Measurements from ENCODE around the gene NFATC1. TPM values are rescaled to one million over a fixed set of nuclear protein-coding genes. Genes with fewer than 3 reads are reported as not detected.

NFATC1 gene
- total RNA-seq, 5 donors from 2014 or later (not counting 1 experiment from before 2014, with no cell fraction given): 58.1 to 108 (median 66.0) TPM

DNA sequence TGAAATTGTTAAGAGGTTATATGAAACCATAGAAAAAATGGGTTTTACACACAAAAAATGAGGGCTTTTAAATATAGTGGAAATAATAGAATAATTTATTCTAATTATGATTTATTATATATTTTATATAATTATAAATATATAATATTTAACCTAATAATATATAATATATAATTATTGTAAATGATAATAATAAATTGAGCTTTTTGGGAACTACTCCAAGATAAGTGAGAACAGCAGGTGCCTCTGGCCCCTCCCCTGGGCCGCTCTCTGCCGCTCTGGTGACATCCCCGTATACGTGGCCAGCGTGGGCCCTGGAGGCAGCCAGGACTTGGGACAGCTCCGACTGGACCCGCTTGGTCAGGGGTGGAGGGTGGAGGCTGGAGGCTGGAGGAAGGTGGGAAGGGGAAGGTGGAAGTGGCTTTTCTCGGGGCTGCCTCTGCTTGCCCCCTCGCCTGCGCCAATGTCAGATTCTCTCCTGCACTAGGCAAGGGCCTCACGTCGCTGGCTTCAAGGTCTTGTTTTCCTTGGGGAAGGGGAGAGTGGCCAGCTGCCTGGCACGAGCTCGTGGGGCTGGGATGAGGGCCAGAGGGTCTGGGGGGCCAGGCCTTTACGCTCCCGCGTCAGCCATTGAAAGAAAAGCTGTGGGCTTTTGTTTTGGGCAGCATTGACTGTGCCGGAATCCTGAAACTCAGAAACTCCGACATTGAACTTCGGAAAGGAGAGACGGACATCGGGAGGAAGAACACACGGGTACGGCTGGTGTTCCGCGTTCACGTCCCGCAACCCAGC lies 54.8 kb downstream of the NFATC1 start:
- H3K9me3 Mint-ChIP-seq: no peaks in the 10 kb centered on the region
- H3K36me3 Mint-ChIP-seq: peaks cover 25% of the 10 kb centered on the region
- DNase-seq (no peak), ATAC-seq (replicated peaks in 1 of 4) (no peak)
- H3K4me3 Mint-ChIP-seq: no peak overlapping the region
- H3K27me3 Mint-ChIP-seq: no peaks in the 10 kb centered on the region
- ChIA-PET CTCF (no interaction called here), POLR2A (no interaction called here)
- 94% methylated on average over 28 of the region's 28 CpGs for WGBS (ENCODE audit: insufficient coverage)
- Histone ChIP-seq H3K4me1 (ENCODE audit: control insufficient read depth in 1 of 2, extremely low read depth in 1 of 2, insufficient read depth in 2 of 2, low read length in 2 of 2) (peaks cover 0 to 6% of the 10 kb centered on the region in 2 experiments), H3K9me3 (no peaks in the 10 kb centered on the region), H3K27me3 (replicated peaks in 1 of 2; ENCODE audit: control insufficient read depth in 2 of 2, extremely low read depth in 1 of 2, insufficient read depth in 2 of 2, low read length in 1 of 2) (no peaks in the 10 kb centered on the region), H3K36me3 (ENCODE audit: control insufficient read depth in 2 of 2, extremely low read depth in 1 of 2, insufficient read depth in 1 of 2, low read length in 1 of 2) (peaks cover 14 to 68% of the 10 kb centered on the region in 2 donors), H3K27ac (ENCODE audit: low read length) (no peak overlapping the region), H3K4me3 (ENCODE audit: control insufficient read depth in 1 of 2, extremely low read depth in 1 of 2, low read length in 1 of 2) (no peak overlapping the region)
- no peak overlapping the region for H3K27ac Mint-ChIP-seq
- peaks cover 0 to 6% (median 4%) of the 10 kb centered on the region in 3 donors for H3K4me1 Mint-ChIP-seq

DNA sequence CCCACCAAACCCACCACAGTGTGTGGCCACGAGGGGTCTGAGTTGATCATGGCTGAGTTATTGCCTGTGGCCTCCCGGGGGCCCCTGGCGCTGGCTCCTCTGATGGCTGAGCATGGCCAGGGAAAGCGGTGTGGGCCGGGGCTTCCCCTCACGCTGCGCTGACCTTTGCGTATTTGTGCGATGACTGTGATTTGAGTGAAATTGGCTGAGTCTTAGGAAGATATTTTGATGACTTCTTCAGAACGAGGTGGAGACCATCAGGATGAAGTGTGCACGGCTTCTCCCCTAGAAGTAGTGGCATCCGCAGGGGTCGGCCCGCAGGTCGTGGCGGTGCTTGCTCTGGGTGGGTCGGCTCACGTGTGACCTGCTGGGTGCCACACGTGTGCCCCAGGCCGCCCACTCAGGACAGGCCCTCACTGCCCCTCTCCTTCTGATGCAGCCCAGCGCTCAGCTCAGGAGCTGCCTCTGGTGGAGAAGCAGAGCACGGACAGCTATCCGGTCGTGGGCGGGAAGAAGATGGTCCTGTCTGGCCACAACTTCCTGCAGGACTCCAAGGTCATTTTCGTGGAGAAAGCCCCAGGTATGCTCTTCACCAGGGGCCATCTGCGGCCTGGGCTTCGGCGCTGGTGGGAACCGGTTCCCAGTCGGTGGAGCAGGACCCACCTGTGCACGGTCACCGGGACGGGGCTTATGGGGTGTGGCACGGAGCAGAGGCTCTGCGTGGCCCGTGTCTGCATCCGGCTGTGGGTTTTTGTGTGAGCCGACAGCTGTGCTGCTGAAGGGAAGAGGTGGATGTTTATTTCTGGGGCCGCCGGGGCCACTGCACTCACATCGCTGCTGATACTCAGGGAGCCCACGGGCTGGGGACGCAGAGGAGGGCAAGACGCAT lies 55.8 kb downstream of the NFATC1 start:
- no peak overlapping the region for H3K4me3 ChIP-seq (ENCODE audit: control insufficient read depth in 1 of 2, extremely low read depth in 1 of 2, low read length in 1 of 2)
- H3K36me3 ChIP-seq (ENCODE audit: control insufficient read depth in 2 of 2, extremely low read depth in 1 of 2, insufficient read depth in 1 of 2, low read length in 1 of 2): peaks cover 15 to 77% of the 10 kb centered on the region in 2 donors
- no peaks in the 10 kb centered on the region for H3K27me3 Mint-ChIP-seq
- WGBS (ENCODE audit: insufficient coverage): 96% methylated on average over 42 of the region's 45 CpGs
- no peak overlapping the region for H3K4me3 Mint-ChIP-seq
- H3K4me1 Mint-ChIP-seq: peaks cover 0 to under 1% (median under 1%) of the 10 kb centered on the region in 3 donors
- no peaks in the 10 kb centered on the region for H3K9me3 ChIP-seq
- H3K27me3 ChIP-seq (replicated peaks in 1 of 2; ENCODE audit: control insufficient read depth in 2 of 2, extremely low read depth in 1 of 2, insufficient read depth in 2 of 2, low read length in 1 of 2): no peaks in the 10 kb centered on the region
- H3K4me1 ChIP-seq (ENCODE audit: control insufficient read depth in 1 of 2, extremely low read depth in 1 of 2, insufficient read depth in 2 of 2, low read length in 2 of 2): peaks cover 0 to 6% of the 10 kb centered on the region in 2 experiments
- H3K36me3 Mint-ChIP-seq: peaks cover 25% of the 10 kb centered on the region
- POLR2A ChIA-PET: no interaction called here
- no peaks in the 10 kb centered on the region for H3K9me3 Mint-ChIP-seq
- ATAC-seq (replicated peaks in 1 of 4) (no peak), DNase-seq (no peak)
- no peak overlapping the region for H3K27ac ChIP-seq (ENCODE audit: low read length)
- CTCF ChIA-PET: no interaction called here
- no peak overlapping the region for H3K27ac Mint-ChIP-seq

DNA sequence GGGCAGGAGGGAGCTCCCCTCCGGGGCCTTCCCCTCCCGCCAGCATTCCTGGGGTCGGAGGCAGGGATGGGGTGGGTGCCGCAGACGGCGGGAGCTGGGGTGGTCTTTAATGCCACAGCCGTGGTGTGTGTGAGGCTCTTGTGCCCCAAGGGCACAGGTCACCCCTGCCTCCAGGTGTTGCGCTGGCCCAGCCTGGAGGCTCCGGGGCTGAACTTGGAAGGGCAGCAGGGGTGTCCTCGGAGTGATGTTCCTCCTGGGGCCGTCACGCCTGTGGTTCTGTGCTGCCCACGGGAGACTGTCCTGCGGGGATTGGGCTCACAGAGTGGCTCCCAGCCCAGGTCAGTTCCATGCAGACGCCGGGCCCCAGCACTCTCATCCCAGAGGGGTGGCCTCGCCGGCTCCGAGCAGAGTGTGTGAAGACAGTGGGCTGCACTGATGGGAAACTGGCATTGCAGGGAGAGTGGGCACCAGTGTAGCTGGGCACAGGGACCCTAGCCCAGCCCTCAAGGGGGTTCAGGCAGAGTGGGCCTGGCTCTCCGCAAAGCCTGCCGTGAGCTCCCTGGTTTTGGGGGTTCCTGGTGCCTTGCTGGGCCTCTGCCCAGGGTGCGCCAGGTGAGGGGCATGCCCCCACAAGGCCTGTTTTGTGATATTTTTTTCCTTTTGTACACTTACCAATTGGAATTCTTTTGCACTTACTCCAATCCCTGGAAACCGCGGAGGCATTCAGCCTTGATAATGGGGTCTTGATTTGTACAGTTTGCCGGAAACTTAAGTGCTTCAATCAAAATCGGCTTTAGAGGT lies 56.7 kb downstream of the NFATC1 start:
- Histone ChIP-seq H3K4me1 (ENCODE audit: control insufficient read depth in 1 of 2, extremely low read depth in 1 of 2, insufficient read depth in 2 of 2, low read length in 2 of 2) (peaks cover 0 to 5% of the 10 kb centered on the region in 2 experiments), H3K36me3 (ENCODE audit: control insufficient read depth in 2 of 2, extremely low read depth in 1 of 2, insufficient read depth in 1 of 2, low read length in 1 of 2) (peaks cover 15 to 75% of the 10 kb centered on the region in 2 donors), H3K4me3 (ENCODE audit: control insufficient read depth in 1 of 2, extremely low read depth in 1 of 2, low read length in 1 of 2) (no peak overlapping the region), H3K9me3 (no peaks in the 10 kb centered on the region), H3K27me3 (replicated peaks in 1 of 2; ENCODE audit: control insufficient read depth in 2 of 2, extremely low read depth in 1 of 2, insufficient read depth in 2 of 2, low read length in 1 of 2) (no peaks in the 10 kb centered on the region), H3K27ac (ENCODE audit: low read length) (no peak overlapping the region)
- Mint-ChIP-seq H3K9me3 (no peaks in the 10 kb centered on the region), H3K4me1 (no peaks in the 10 kb centered on the region), H3K4me3 (no peak overlapping the region), H3K36me3 (peaks cover 31% of the 10 kb centered on the region), H3K27me3 (no peaks in the 10 kb centered on the region), H3K27ac (no peak overlapping the region)
- 98% methylated on average over 14 of the region's 26 CpGs for WGBS (ENCODE audit: insufficient coverage)
- ChIA-PET POLR2A (no interaction called here), CTCF (interaction anchor here in 1 of 2 donors (1.0 kb wide), 1 partner anchor 74 kb away, joined by 3 read pairs; no protein-coding TSS in a partner anchor)
- DNase-seq: no peak
- ATAC-seq (replicated peaks in 1 of 4): no peak

DNA sequence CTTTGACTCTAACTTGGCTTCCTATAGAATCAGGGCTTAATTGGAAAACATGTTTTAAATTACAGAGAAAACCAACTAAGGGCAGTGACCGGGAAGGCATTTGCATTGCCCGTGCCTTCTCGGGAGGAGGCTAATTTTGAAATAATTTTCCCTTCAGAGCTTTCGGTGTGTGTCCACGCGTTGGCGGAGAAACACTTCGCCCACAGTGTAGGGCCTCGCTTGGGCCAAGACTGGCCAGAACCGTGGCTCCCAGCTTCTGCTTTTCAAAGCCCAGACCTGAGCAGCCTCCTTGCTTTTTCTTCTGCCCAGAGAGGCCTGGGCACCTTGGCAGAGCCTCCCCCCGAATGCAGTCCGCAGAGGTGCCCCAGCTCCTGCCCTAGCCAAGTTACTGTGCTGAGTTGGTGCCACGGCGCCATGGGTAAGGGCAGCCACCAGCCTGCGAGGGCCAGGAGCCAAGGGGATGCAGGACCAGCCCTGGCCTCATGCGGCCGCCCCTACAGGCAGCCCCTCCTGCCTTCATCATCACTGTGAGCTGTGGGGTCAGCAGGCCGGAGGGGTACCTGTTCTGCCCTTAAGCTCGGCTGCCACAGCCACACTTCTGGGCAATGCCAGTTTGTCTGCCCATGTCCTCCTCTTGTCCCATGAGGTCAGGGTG lies 57.4 kb downstream of the NFATC1 start:
- Mint-ChIP-seq H3K27me3 (no peaks in the 10 kb centered on the region), H3K4me1 (no peaks in the 10 kb centered on the region), H3K27ac (no peak overlapping the region), H3K36me3 (peaks cover 31% of the 10 kb centered on the region), H3K9me3 (no peaks in the 10 kb centered on the region), H3K4me3 (no peak overlapping the region)
- 86% methylated on average over 19 of the region's 19 CpGs for WGBS (ENCODE audit: insufficient coverage)
- Histone ChIP-seq H3K4me3 (ENCODE audit: control insufficient read depth in 1 of 2, extremely low read depth in 1 of 2, low read length in 1 of 2) (no peak overlapping the region), H3K36me3 (ENCODE audit: control insufficient read depth in 2 of 2, extremely low read depth in 1 of 2, insufficient read depth in 1 of 2, low read length in 1 of 2) (peaks cover 15 to 75% of the 10 kb centered on the region in 2 donors), H3K27me3 (replicated peaks in 1 of 2; ENCODE audit: control insufficient read depth in 2 of 2, extremely low read depth in 1 of 2, insufficient read depth in 2 of 2, low read length in 1 of 2) (no peaks in the 10 kb centered on the region), H3K4me1 (ENCODE audit: control insufficient read depth in 1 of 2, extremely low read depth in 1 of 2, insufficient read depth in 2 of 2, low read length in 2 of 2) (peaks cover 0 to 3% of the 10 kb centered on the region in 2 experiments), H3K9me3 (no peaks in the 10 kb centered on the region), H3K27ac (ENCODE audit: low read length) (no peak overlapping the region)
- ChIA-PET CTCF (interaction anchor here in 1 of 2 donors (1.0 to 1.3 kb wide), 2 partner anchors 72 to 75 kb away, joined by 3 read pairs; no protein-coding TSS in a partner anchor), POLR2A (no interaction called here)
- DNase-seq (no peak), ATAC-seq (replicated peaks in 1 of 4) (no peak)

DNA sequence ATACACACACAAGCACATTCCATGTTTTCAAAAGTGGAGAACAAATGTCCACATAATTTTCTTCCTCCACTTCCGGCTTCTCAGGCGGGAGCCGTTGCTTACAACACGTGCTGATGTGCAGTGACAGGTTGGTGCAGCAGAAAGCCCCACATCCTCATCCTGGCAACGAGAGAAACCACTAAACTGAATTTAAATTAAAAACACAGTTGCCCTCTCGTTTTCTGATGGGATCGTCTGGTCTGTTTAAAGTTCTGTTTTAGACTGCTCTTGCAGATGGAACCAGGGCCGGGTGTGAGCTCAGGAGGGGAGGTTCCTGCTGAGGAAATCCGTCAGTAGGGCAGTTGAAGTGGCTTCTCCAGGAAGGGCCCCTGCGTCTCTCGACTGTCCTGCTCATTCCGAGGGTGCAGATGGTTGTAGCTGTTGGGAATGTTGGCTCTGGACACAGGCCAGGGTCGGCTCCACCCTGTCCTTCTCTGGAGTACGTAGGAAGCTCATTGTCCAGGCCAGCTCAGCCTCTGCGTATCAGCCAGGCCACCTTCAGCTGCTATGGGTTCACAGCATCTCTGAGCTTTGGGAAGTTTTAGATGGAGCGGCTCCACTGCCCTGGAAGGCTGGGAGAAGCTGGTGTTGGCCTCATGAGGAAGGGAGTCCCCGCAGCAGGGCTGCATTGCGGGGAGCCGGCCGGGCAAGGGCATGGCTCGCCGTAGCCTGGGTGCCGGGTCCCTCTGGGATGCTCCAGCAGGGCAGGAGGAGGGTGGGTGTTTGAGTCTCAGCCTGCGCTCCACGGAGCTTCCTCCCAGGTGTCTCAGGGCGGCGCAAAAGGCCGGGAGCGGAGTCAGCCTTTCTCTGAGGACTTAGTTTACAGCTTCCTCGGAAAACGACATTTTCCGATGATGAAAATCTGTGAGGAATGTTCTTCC lies 58.3 kb downstream of the NFATC1 start:
- H3K36me3 ChIP-seq (ENCODE audit: control insufficient read depth in 2 of 2, extremely low read depth in 1 of 2, insufficient read depth in 1 of 2, low read length in 1 of 2): peaks cover 15 to 69% of the 10 kb centered on the region in 2 donors
- peaks cover 31% of the 10 kb centered on the region for H3K36me3 Mint-ChIP-seq

More for the DNA sequence above, 58.3 kb downstream of the NFATC1 start:
- H3K4me3 ChIP-seq (ENCODE audit: control insufficient read depth in 1 of 2, extremely low read depth in 1 of 2, low read length in 1 of 2): no peak overlapping the region
- ChIA-PET CTCF (interaction anchor here in 1 of 2 donors (0.6 to 1.3 kb wide), 2 partner anchors 14 to 73 kb away, joined by 3 read pairs; no protein-coding TSS in a partner anchor), POLR2A (no interaction called here)
- H3K27ac ChIP-seq (ENCODE audit: low read length): no peak overlapping the region
- DNase-seq (no peak), ATAC-seq (replicated peaks in 1 of 4) (no peak)
- WGBS (ENCODE audit: insufficient coverage): 90% methylated on average over 26 of the region's 32 CpGs
- H3K27me3 ChIP-seq (replicated peaks in 1 of 2; ENCODE audit: control insufficient read depth in 2 of 2, extremely low read depth in 1 of 2, insufficient read depth in 2 of 2, low read length in 1 of 2): no peaks in the 10 kb centered on the region
- no peaks in the 10 kb centered on the region for H3K9me3 ChIP-seq
- Mint-ChIP-seq H3K27me3 (no peaks in the 10 kb centered on the region), H3K4me1 (no peaks in the 10 kb centered on the region), H3K27ac (no peak overlapping the region), H3K9me3 (no peaks in the 10 kb centered on the region), H3K4me3 (no peak overlapping the region)
- H3K4me1 ChIP-seq (ENCODE audit: control insufficient read depth in 1 of 2, extremely low read depth in 1 of 2, insufficient read depth in 2 of 2, low read length in 2 of 2): peaks cover 0 to 3% of the 10 kb centered on the region in 2 experiments
